Measurements from ENCODE around the gene LRP2BP. TPM values are rescaled to one million over a fixed set of nuclear protein-coding genes. Genes with fewer than 3 reads are reported as not detected.

LRP2BP gene
- total RNA-seq, 1 experiment from 2014 or later: 0.33 TPM

DNA sequence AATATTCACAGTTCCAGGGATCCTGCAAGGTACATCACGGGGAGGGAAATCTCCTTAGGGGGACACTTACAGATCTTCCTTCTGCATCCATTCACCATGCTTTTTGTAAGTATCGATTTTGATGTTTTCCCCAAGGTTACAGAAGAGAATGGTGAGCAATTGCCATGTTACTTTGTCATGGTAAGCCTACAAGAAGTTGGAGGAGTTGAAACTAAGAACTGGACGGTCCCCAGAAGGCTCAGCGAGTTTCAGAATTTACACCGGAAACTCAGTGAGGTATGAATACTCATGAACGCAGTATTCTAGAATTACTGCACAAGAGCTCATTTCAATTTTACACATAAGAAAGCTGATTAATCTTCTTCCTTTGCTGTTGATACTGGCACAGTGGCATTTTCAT is 53.9 kb downstream of the LRP2BP start (continued):
- TF ChIP-seq, protein P1, sequence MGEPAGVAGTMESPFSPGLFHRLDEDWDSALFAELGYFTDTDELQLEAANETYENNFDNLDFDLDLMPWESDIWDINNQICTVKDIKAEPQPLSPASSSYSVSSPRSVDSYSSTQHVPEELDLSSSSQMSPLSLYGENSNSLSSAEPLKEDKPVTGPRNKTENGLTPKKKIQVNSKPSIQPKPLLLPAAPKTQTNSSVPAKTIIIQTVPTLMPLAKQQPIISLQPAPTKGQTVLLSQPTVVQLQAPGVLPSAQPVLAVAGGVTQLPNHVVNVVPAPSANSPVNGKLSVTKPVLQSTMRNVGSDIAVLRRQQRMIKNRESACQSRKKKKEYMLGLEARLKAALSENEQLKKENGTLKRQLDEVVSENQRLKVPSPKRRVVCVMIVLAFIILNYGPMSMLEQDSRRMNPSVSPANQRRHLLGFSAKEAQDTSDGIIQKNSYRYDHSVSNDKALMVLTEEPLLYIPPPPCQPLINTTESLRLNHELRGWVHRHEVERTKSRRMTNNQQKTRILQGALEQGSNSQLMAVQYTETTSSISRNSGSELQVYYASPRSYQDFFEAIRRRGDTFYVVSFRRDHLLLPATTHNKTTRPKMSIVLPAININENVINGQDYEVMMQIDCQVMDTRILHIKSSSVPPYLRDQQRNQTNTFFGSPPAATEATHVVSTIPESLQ (CRISPR knock-in tag; IDR thresholded peaks at IDR 0.05): no peak
- TF ChIP-seq SMAD3 (CRISPR knock-in tag; IDR thresholded peaks at IDR 0.05; ENCODE audit: borderline replicate concordance) (no peak), ZNF671 (CRISPR knock-in tag; IDR thresholded peaks at IDR 0.05) (no peak)

DNA sequence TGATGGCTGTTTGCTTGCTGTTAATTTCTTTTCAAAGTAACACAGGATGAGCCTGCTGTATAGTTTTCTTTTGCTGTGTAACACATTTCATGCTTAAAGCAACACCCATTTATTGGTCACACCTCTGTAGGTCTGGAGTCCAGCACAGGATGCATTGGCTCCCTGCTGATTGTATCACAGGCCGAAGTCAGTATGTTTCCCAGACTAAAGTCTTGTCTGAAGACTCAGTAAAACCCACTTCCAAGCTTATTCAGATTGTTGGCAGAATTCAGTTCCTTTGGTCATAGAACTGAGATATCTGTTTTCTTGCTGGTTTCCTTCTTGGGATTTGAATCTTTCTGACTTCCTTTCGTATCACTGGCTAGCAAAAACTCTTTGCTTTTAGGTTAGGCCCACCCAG is 54.3 kb downstream of the LRP2BP start:
- no peak for ATAC-seq
- Mint-ChIP-seq H3K4me3 (no peak overlapping the region), H3K9me3 (peaks cover 8% of the 10 kb centered on the region), H3K27me3 (ENCODE audit: low read depth) (no peaks in the 10 kb centered on the region), H3K4me1 (peaks cover 4% of the 10 kb centered on the region), H3K36me3 (peaks cover 29% of the 10 kb centered on the region), H3K27ac (no peak overlapping the region)
- POLR2A ChIA-PET: no interaction called here
- TF ChIP-seq, protein P2, sequence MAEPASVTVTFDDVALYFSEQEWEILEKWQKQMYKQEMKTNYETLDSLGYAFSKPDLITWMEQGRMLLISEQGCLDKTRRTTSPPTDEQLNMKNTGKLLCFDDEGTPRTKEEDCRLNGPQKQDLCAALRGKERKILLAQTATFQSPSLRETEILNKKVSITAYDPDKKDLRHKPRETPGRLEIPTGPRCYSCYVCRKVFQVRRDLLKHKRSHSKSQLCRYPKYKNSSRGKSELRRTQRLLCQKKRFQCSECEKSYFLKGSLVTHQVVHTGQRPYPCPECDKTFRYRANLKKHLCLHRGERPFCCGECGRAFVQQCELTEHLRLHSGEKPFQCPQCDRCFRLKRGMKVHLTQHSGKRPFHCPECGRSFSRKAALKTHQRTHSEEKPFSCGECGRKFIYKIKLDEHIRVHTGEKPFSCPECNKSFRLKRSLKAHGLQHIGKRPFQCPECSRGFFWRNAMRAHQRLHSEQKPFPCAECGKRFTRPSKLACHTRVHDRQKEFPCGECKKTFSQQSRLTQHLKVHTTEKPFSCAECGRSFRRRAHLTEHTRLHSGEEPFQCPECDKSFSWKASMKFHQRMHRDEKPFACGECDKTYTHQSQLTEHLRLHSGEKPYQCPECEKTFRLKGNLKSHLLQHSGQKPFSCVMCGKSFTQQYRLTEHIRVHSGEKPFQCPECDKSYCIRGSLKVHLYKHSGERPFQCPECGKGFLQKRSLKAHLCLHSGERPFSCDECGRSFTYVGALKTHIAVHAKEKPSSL (CRISPR knock-in tag; conservative IDR thresholded peaks at IDR 0.05): no peak
- TF ChIP-seq ZNF263 (CRISPR knock-in tag; IDR thresholded peaks at IDR 0.05; ENCODE audit: low read depth) (no peak), FOXK1 (CRISPR knock-in tag; IDR thresholded peaks at IDR 0.05) (no peak), SMAD3 (CRISPR knock-in tag; IDR thresholded peaks at IDR 0.05; ENCODE audit: borderline replicate concordance) (no peak)
- TF ChIP-seq, protein P3, sequence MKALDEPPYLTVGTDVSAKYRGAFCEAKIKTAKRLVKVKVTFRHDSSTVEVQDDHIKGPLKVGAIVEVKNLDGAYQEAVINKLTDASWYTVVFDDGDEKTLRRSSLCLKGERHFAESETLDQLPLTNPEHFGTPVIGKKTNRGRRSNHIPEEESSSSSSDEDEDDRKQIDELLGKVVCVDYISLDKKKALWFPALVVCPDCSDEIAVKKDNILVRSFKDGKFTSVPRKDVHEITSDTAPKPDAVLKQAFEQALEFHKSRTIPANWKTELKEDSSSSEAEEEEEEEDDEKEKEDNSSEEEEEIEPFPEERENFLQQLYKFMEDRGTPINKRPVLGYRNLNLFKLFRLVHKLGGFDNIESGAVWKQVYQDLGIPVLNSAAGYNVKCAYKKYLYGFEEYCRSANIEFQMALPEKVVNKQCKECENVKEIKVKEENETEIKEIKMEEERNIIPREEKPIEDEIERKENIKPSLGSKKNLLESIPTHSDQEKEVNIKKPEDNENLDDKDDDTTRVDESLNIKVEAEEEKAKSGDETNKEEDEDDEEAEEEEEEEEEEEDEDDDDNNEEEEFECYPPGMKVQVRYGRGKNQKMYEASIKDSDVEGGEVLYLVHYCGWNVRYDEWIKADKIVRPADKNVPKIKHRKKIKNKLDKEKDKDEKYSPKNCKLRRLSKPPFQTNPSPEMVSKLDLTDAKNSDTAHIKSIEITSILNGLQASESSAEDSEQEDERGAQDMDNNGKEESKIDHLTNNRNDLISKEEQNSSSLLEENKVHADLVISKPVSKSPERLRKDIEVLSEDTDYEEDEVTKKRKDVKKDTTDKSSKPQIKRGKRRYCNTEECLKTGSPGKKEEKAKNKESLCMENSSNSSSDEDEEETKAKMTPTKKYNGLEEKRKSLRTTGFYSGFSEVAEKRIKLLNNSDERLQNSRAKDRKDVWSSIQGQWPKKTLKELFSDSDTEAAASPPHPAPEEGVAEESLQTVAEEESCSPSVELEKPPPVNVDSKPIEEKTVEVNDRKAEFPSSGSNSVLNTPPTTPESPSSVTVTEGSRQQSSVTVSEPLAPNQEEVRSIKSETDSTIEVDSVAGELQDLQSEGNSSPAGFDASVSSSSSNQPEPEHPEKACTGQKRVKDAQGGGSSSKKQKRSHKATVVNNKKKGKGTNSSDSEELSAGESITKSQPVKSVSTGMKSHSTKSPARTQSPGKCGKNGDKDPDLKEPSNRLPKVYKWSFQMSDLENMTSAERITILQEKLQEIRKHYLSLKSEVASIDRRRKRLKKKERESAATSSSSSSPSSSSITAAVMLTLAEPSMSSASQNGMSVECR (CRISPR knock-in tag; IDR thresholded peaks at IDR 0.05; ENCODE audit: borderline replicate concordance): no peak
- TF ChIP-seq, protein P4, sequence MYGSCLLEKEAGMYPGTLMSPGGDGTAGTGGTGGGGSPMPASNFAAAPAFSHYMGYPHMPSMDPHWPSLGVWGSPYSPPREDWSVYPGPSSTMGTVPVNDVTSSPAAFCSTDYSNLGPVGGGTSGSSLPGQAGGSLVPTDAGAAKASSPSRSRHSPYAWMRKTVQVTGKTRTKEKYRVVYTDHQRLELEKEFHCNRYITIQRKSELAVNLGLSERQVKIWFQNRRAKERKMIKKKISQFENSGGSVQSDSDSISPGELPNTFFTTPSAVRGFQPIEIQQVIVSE (CRISPR knock-in tag; IDR thresholded peaks at IDR 0.05; ENCODE audit: borderline replicate concordance): no peak
- CTCF ChIA-PET: no interaction called here
- DNase-seq (ENCODE audit: low spot score): no peak

DNA sequence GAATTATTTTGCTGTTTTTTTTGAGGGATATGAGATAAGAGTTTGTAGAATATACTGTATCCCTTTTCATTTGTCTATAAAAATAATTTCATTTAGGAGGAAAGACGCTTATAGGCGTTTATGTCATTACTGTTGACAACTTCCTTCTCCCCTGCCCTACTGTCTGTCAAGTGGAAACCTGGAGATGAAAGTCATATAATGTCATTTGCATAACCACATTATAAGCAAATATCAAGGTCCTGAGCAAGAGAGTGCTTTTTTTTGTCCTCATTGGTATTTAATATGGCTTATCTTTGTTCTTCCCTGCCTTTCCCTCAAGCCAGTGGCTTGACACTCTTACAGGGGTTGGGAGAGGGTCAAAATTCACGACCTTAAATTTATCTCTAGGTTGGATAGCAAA is 55.8 kb downstream of the LRP2BP start:
- no peak for ATAC-seq
- TF ChIP-seq, protein P5, sequence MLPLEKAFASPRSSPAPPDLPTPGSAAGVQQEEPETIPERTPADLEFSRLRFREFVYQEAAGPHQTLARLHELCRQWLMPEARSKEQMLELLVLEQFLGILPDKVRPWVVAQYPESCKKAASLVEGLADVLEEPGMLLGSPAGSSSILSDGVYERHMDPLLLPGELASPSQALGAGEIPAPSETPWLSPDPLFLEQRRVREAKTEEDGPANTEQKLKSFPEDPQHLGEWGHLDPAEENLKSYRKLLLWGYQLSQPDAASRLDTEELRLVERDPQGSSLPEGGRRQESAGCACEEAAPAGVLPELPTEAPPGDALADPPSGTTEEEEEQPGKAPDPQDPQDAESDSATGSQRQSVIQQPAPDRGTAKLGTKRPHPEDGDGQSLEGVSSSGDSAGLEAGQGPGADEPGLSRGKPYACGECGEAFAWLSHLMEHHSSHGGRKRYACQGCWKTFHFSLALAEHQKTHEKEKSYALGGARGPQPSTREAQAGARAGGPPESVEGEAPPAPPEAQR (CRISPR knock-in tag; IDR thresholded peaks at IDR 0.05): no peak
- TF ChIP-seq GTF2I (CRISPR knock-in tag; conservative IDR thresholded peaks at IDR 0.05): no peak
- TF ChIP-seq, protein P6, sequence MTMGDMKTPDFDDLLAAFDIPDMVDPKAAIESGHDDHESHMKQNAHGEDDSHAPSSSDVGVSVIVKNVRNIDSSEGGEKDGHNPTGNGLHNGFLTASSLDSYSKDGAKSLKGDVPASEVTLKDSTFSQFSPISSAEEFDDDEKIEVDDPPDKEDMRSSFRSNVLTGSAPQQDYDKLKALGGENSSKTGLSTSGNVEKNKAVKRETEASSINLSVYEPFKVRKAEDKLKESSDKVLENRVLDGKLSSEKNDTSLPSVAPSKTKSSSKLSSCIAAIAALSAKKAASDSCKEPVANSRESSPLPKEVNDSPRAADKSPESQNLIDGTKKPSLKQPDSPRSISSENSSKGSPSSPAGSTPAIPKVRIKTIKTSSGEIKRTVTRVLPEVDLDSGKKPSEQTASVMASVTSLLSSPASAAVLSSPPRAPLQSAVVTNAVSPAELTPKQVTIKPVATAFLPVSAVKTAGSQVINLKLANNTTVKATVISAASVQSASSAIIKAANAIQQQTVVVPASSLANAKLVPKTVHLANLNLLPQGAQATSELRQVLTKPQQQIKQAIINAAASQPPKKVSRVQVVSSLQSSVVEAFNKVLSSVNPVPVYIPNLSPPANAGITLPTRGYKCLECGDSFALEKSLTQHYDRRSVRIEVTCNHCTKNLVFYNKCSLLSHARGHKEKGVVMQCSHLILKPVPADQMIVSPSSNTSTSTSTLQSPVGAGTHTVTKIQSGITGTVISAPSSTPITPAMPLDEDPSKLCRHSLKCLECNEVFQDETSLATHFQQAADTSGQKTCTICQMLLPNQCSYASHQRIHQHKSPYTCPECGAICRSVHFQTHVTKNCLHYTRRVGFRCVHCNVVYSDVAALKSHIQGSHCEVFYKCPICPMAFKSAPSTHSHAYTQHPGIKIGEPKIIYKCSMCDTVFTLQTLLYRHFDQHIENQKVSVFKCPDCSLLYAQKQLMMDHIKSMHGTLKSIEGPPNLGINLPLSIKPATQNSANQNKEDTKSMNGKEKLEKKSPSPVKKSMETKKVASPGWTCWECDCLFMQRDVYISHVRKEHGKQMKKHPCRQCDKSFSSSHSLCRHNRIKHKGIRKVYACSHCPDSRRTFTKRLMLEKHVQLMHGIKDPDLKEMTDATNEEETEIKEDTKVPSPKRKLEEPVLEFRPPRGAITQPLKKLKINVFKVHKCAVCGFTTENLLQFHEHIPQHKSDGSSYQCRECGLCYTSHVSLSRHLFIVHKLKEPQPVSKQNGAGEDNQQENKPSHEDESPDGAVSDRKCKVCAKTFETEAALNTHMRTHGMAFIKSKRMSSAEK (CRISPR knock-in tag; IDR thresholded peaks at IDR 0.05; ENCODE audit: borderline replicate concordance): no peak
- TF ChIP-seq, protein P7, sequence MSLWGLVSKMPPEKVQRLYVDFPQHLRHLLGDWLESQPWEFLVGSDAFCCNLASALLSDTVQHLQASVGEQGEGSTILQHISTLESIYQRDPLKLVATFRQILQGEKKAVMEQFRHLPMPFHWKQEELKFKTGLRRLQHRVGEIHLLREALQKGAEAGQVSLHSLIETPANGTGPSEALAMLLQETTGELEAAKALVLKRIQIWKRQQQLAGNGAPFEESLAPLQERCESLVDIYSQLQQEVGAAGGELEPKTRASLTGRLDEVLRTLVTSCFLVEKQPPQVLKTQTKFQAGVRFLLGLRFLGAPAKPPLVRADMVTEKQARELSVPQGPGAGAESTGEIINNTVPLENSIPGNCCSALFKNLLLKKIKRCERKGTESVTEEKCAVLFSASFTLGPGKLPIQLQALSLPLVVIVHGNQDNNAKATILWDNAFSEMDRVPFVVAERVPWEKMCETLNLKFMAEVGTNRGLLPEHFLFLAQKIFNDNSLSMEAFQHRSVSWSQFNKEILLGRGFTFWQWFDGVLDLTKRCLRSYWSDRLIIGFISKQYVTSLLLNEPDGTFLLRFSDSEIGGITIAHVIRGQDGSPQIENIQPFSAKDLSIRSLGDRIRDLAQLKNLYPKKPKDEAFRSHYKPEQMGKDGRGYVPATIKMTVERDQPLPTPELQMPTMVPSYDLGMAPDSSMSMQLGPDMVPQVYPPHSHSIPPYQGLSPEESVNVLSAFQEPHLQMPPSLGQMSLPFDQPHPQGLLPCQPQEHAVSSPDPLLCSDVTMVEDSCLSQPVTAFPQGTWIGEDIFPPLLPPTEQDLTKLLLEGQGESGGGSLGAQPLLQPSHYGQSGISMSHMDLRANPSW (CRISPR knock-in tag; conservative IDR thresholded peaks at IDR 0.05; ENCODE audit: low read depth): no peak
- TF ChIP-seq, protein P8, sequence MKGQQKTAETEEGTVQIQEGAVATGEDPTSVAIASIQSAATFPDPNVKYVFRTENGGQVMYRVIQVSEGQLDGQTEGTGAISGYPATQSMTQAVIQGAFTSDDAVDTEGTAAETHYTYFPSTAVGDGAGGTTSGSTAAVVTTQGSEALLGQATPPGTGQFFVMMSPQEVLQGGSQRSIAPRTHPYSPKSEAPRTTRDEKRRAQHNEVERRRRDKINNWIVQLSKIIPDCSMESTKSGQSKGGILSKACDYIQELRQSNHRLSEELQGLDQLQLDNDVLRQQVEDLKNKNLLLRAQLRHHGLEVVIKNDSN (CRISPR knock-in tag; IDR thresholded peaks at IDR 0.05): no peak

More for the DNA sequence above, 55.8 kb downstream of the LRP2BP start:
- ChIA-PET POLR2A (no interaction called here), CTCF (no interaction called here)
- H3K4me1 Mint-ChIP-seq: peaks cover 4% of the 10 kb centered on the region
- H3K27me3 Mint-ChIP-seq (ENCODE audit: low read depth): no peaks in the 10 kb centered on the region
- H3K4me3 Mint-ChIP-seq: no peak overlapping the region
- H3K9me3 Mint-ChIP-seq: peaks cover 8% of the 10 kb centered on the region
- peaks cover 29% of the 10 kb centered on the region for H3K36me3 Mint-ChIP-seq
- no peak for DNase-seq (ENCODE audit: low spot score)
- H3K27ac Mint-ChIP-seq: no peak overlapping the region

All from WTC11 (cell line).